Esophagus (tissue), 2 donors: ENCODE measurements around the gene GULP1. TPM values are rescaled to one million over a fixed set of nuclear protein-coding genes. Genes with fewer than 3 reads are reported as not detected.
"Not testable (repeated sequence)": the region's sequence is repeated elsewhere in the genome, so short reads cannot be mapped to it uniquely, and the experiment has no call there.

Source experiments
- H3K27ac ChIP-seq, 2 donors: one replicate each; pipeline ENCODE4 v1.5.1; 2013; ENCODE audit warnings: low read depth in 2 of 2, mild to moderate bottlenecking in 2 of 2, inconsistent platforms in 1 of 2, low read length in 1 of 2, moderate library complexity in 1 of 2
- H3K27me3 ChIP-seq, 2 donors: one replicate each; pipeline ENCODE4 v1.6.1; 2013; ENCODE audit warnings: low read length in 2 of 2, control low read depth in 1 of 2, mild to moderate bottlenecking in 1 of 2; ENCODE audit not compliant: insufficient read depth in 2 of 2, control insufficient read depth in 1 of 2
- H3K36me3 ChIP-seq, 2 donors: one replicate each; pipeline ENCODE4 v1.6.1; 2013; ENCODE audit warnings: low read length in 1 of 2; ENCODE audit not compliant: control insufficient read depth in 2 of 2, insufficient read depth in 2 of 2
- H3K4me1 ChIP-seq, 2 donors: one replicate each; pipeline ENCODE4 v1.6.1; 2013; ENCODE audit warnings: low read length in 1 of 2; ENCODE audit not compliant: control insufficient read depth in 2 of 2, insufficient read depth in 2 of 2
- H3K4me3 ChIP-seq, 2 donors: one replicate each; pipeline ENCODE4 v1.5.1; 2013; ENCODE audit warnings: low read length in 2 of 2, mild to moderate bottlenecking in 2 of 2, low read depth in 1 of 2, moderate library complexity in 1 of 2
- H3K9me3 ChIP-seq, 2 donors: one replicate each; pipeline ENCODE4 v1.6.1; 2013; ENCODE audit warnings: mild to moderate bottlenecking in 2 of 2, low read depth in 1 of 2, low read length in 1 of 2, moderate library complexity in 1 of 2; ENCODE audit not compliant: control insufficient read depth in 2 of 2, insufficient read depth in 1 of 2
- WGBS, 2 donors: extraction: QIAGEN DNeasy Blood & Tissue Kit; methylation state at CpG; one replicate each; pipeline ENCODE4 v1.1.7; 2013; 5-methylcytosine and 5-hydroxymethylcytosine counted together
- polyA plus RNA-seq, 2 donors: library from polyadenylated mRNA; stranded (reverse); fragments of 200-250 nt; gene quantifications; one replicate each; pipeline ENCODE4 v1.2.3, GENCODE V29; 2013
- donor health status: healthy with polysubstance abuse.
- donor health status: Bipolar disorder and iron deficiency.

Gene GULP1
- polyA plus RNA-seq, 2 donors: 5.5 to 10.5 TPM

GRCh38 chr2:188285774-188286173, 5.9 kb upstream of the GULP1 start:
- Histone ChIP-seq H3K27me3 (no peaks in the 10 kb centered on the region), H3K4me3 (no peak overlapping the region), H3K9me3 (no peaks in the 10 kb centered on the region), H3K4me1 (peaks cover 0 to 2% of the 10 kb centered on the region in 2 donors), H3K36me3 (no peaks in the 10 kb centered on the region), H3K27ac (peak overlapping the region in 1 of 2 donors; percentile 49)
- 65 to 84% methylated on average over 2 of the region's 2 CpGs for WGBS, 2 donors

- H3K4me1 ChIP-seq: peaks cover 0 to 3% of the 10 kb centered on the region in 2 donors
- peak overlapping the region; percentile 97 to 99 for H3K27ac ChIP-seq
- WGBS, 2 donors: 2 to 6% methylated on average over 12 of the region's 12 CpGs
- H3K4me3 ChIP-seq: peak overlapping the region; percentile 84 to 89
- H3K36me3 ChIP-seq: no peaks in the 10 kb centered on the region
- H3K27me3 ChIP-seq: no peaks in the 10 kb centered on the region
- no peaks in the 10 kb centered on the region for H3K9me3 ChIP-seq
These were observed 495 bp upstream of the GULP1 start for GRCh38 chr2:188291142-188291616.

GRCh38 chr2:188292348-188293239, 920 bp downstream of the GULP1 start:
- Histone ChIP-seq H3K4me1 (peaks cover 0 to 3% of the 10 kb centered on the region in 2 donors), H3K9me3 (no peaks in the 10 kb centered on the region), H3K27me3 (no peaks in the 10 kb centered on the region), H3K27ac (peak overlapping the region; percentile 97 to 99), H3K36me3 (no peaks in the 10 kb centered on the region), H3K4me3 (peak overlapping the region; percentile 84 to 89)
- 2 to 3% methylated on average over 54 of the region's 54 CpGs for WGBS, 2 donors

- Histone ChIP-seq H3K36me3 (no peaks in the 10 kb centered on the region), H3K4me1 (peaks cover 0 to 3% of the 10 kb centered on the region in 2 donors), H3K27me3 (no peaks in the 10 kb centered on the region), H3K9me3 (no peaks in the 10 kb centered on the region), H3K4me3 (peak overlapping the region; percentile 17 to 84), H3K27ac (peak overlapping the region; percentile 79 to 97)
- WGBS, 2 donors: 30 to 40% methylated on average over 10 of the region's 10 CpGs
These were observed 2.1 kb downstream of the GULP1 start for GRCh38 chr2:188293601-188294351.

- H3K4me3 ChIP-seq: peak overlapping the region in 1 of 2 donors; percentile 84
These were observed 2.8 kb downstream of the GULP1 start for GRCh38 chr2:188294352-188294926.

GRCh38 chr2:188295067-188295685, 3.5 kb downstream of the GULP1 start:
- Histone ChIP-seq H3K4me3 (no peak overlapping the region), H3K4me1 (peaks cover 0 to 3% of the 10 kb centered on the region in 2 donors), H3K36me3 (no peaks in the 10 kb centered on the region), H3K27me3 (no peaks in the 10 kb centered on the region), H3K27ac (no peak overlapping the region), H3K9me3 (no peaks in the 10 kb centered on the region)
- WGBS, 2 donors: 66 to 71% methylated on average over 3 of the region's 3 CpGs

More at GRCh38 chr2:188294352-188294926, 2.8 kb downstream of the GULP1 start:
- no peak overlapping the region for H3K27ac ChIP-seq
- no peaks in the 10 kb centered on the region for H3K9me3 ChIP-seq
- H3K36me3 ChIP-seq: no peaks in the 10 kb centered on the region
- H3K27me3 ChIP-seq: no peaks in the 10 kb centered on the region
- H3K4me1 ChIP-seq: peaks cover 0 to 3% of the 10 kb centered on the region in 2 donors
- 37 to 51% methylated on average over 1 of the region's 1 CpG for WGBS, 2 donors

- Histone ChIP-seq H3K27ac (no peak overlapping the region), H3K4me3 (no peak overlapping the region), H3K4me1 (peaks cover 0 to 3% of the 10 kb centered on the region in 2 donors), H3K36me3 (no peaks in the 10 kb centered on the region), H3K9me3 (no peaks in the 10 kb centered on the region), H3K27me3 (no peaks in the 10 kb centered on the region)
These were observed 6.3 kb downstream of the GULP1 start for GRCh38 chr2:188297978-188298377.

GRCh38 chr2:188298937-188299371, 7.3 kb downstream of the GULP1 start:
- not testable (repeated sequence) for H3K4me1 ChIP-seq, H3K36me3 ChIP-seq, H3K27me3 ChIP-seq, H3K4me3 ChIP-seq, H3K9me3 ChIP-seq
- WGBS, 2 donors: 62 to 65% methylated on average over 4 of the region's 4 CpGs
- peak overlapping the region in 1 of 2 donors; percentile 4 for H3K27ac ChIP-seq
